Erythroblast (primary cell): ENCODE measurements around the gene BCL7A.

Experiments
- GATA1 ChIP-seq: IDR thresholded peaks from 2 replicates; pipeline ENCODE4 v1.6.1; 2011; ENCODE audit warnings: low read depth, mild to moderate bottlenecking, control low read depth, low read length, moderate library complexity
- POLR2A ChIP-seq: IDR thresholded peaks from 2 replicates; pipeline ENCODE4 v1.6.1; 2011; ENCODE audit warnings: mild to moderate bottlenecking, low read length

GRCh38 chr12:122084857-122085405, 63.2 kb downstream of the BCL7A start:
- TF ChIP-seq POLR2A (no peak), GATA1 (no peak)
